Retinal pigment epithelial cell (primary cell): ENCODE results near the gene FAM171A1.
"Not testable (repeated sequence)": the region's sequence is repeated elsewhere in the genome, so short reads cannot be mapped to it uniquely, and the experiment has no call there.

ENCODE experiments used
- DNase-seq: peaks from one replicate; pipeline ENCODE4 v3.0.0-alpha.2; 2010; ENCODE audit warnings: low read depth
- H3K4me3 ChIP-seq: 2 replicates; pipeline ENCODE4 v1.5.1; 2011; ENCODE audit warnings: mild to moderate bottlenecking, low read length, control low read depth, moderate library complexity
- CTCF ChIP-seq: conservative IDR thresholded peaks from 2 replicates; pipeline ENCODE4 v1.5.1; 2011; ENCODE audit warnings: low read depth, low read length, control low read depth, inconsistent platforms

FAM171A1 gene

GRCh38 chr10:15209827-15210509 lies 161.1 kb downstream of the FAM171A1 start:
- H3K4me3 ChIP-seq = no peak overlapping the region
- peak; percentile 28 for DNase-seq
- peak; percentile 93 for TF ChIP-seq CTCF

GRCh38 chr10:15208221-15208620 lies 162.9 kb downstream of the FAM171A1 start:
- H3K4me3 ChIP-seq = no peak overlapping the region
- TF ChIP-seq CTCF = no peak

GRCh38 chr10:15207410-15207809 lies 163.7 kb downstream of the FAM171A1 start:
- DNase-seq, H3K4me3 ChIP-seq: not testable (repeated sequence)

More at GRCh38 chr10:15208221-15208620, 162.9 kb downstream of the FAM171A1 start:
- no peak for DNase-seq

GRCh38 chr10:15202639-15203038 lies 168.4 kb downstream of the FAM171A1 start:
- no peak for TF ChIP-seq CTCF
- H3K4me3 ChIP-seq = no peak overlapping the region
- DNase-seq = no peak

GRCh38 chr10:15202301-15202621 lies 168.8 kb downstream of the FAM171A1 start:
- not testable (repeated sequence) for H3K4me3 ChIP-seq
- peak; percentile 43 for DNase-seq

GRCh38 chr10:15201589-15202300 lies 169.3 kb downstream of the FAM171A1 start:
- no peak overlapping the region for H3K4me3 ChIP-seq
- DNase-seq = no peak
- no peak for TF ChIP-seq CTCF

- DNase-seq = peak; percentile 55
- no peak for TF ChIP-seq CTCF
- H3K4me3 ChIP-seq = no peak overlapping the region
Measured at GRCh38 chr10:15200626-15201025, 170.5 kb downstream of the FAM171A1 start.

GRCh38 chr10:15197911-15198310 lies 173.2 kb downstream of the FAM171A1 start:
- no peak overlapping the region for H3K4me3 ChIP-seq
- TF ChIP-seq CTCF = no peak
- DNase-seq = no peak
